SKM-1 (cell line): ENCODE measurements around the gene SGTA.

Source experiments
- DNase-seq: peaks from one replicate; lab custom pipeline; 2025; ENCODE audit not compliant: unreplicated experiment; lab: John Stamatoyannopoulos, UW

Gene SGTA

DNA sequence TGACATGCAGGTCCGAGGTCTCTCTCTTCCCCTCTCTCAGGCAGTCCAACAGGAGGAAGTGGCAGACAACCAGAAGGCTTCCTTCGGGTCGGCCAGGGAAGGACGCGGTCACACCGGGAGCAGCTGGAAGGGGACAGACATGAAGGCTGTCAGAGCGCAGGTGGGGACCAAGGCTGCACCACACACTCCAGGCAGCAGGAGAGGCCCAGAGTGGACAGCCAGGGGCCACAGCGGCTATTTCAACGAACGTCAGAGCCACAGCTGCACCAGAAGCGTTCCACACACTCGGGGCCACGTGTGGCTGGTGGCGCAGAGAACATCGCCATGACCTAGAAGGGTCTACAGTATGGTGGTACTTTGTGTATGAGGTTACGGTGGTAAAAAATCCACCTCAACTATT lies 27.3 kb downstream of the SGTA start:
- DNase-seq, result no peak

DNA sequence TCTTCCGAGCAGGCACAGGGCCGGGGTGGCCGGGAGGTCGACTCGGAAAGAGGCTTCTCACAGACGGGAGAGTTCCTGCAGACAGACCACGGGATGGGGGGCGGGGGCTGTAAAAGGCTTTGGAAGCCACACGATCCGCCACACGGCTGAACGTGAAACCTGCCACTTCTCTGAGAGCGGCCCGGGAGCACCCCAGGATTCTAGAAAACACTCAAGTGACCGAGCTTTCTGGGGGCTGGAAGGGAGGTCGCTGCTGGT lies 27.7 kb downstream of the SGTA start:
- DNase-seq, result no peak

DNA sequence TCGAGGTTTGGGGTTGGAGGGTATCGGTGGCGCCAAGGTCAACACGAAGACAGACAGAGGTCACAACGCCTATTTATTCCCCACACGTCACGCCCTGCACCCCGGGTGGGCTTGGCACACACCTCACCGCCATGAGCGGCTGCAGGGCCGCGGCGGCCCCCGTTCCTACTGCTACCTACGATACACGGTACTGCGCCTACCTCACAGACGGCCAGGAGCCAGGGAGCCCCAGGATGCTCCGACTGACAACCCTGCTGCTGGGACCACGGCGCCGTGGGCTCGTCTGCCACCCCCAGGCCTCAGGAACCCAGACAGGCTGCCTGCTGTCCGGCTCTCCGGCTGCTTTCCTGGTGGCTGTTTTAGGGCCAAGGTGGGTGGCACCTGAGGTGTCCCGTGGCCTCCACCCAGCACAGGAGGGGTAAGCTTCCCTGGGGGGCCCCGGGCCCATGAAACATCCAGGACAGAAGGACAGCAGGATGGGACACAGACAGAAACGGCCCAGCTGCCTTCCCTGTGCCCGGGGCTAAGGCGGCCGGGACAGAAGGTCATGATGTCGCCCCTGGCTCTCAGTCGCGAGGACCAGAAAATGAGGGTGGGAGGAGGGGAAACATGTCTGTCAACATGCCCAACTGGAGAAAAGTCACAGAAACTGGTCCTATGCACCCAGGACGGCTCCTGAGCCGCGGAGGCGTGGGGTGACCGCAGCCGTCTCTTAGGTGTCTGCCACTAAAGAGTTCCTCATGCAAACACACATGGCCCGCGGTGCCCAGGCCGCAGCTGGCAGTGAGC lies 28.2 kb downstream of the SGTA start:
- no peak for DNase-seq

DNA sequence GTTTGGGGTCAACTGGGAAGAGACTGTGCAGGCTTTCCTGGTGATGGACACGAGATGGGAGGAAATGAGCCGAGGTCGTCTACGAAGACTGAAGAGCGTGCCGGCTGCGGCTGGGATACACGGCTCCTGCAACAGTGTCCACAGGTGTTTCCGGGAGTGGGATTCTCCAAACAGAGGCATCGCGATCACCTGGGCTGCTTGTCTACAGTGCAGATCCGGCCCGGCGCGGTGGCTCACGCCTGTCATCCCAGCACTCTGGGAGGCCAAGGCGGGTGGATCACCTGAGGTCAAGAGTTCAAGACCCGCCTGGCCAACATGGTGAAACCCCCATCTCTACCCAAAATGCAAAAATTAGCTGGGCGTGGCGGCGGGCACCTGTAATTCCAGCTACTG lies 31.6 kb downstream of the SGTA start:
- DNase-seq, result no peak

DNA sequence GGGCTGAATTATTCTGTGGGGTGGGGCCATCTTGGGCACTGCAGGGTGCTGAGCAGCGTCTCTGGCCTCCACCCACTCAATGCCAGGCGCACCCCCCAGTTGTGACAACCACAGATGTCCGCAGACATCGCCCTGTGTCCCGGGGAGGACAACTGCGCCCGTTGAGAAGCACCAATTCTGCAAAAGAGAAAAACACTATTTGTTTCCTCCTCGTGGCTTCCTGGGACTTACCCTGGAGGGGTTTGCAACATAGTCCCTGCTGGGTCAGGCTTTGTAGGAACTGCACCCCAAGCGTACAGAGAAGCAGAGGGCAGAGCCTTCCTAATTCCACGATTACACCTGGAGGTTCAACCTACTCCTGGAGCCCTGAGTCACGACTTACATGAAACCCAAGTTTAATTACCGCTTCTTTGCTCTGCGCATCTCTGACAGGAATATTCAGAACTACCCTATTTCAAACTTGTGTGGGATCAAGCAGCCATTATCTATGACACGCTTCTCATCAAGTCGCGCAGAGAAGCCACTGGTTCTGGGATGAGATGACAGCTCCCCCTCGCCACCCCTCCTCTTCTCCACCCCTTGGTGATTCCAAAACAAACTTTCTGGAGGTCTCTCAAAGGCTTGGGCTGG lies 32.1 kb downstream of the SGTA start:
- no peak for DNase-seq

DNA sequence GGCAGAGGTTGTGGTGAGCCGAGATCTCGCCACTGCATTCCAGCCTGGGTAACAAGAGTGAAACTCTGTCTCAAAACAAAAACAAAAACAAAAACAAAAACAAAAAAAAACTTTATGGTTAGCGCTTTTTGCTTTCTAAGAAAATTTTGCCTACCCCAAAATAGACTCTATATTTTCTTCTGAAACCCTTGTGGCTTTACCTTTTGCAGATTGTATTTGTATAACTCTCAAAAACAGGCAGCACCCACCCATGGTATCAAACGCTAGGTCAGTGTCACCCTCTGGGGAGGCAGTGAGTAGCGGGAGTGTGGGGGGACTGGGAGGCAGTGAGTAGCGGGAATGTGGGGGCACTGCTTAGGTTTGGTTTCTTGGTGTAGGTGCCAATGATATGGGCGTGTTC lies 35.7 kb downstream of the SGTA start:
- no peak for DNase-seq

DNA sequence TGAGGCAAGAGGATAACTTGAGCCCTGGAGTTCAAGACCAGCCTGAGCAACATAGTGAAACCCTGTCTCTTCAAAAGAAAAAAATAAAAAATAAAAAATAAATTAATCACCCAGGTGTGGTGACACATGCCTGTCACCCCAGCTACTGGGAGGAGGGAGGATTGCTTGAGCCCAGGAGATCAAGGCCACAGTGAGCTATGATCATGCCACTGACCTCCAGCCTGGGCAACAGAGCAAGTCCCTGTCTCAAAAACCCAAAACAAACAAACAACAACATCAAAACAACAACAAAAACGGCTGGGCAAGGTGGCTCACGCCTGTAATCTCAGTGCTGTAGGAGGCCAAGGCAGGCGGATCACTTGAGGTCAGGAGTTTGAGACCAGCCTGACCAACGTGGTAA lies 39.0 kb downstream of the SGTA start:
- no peak for DNase-seq

DNA sequence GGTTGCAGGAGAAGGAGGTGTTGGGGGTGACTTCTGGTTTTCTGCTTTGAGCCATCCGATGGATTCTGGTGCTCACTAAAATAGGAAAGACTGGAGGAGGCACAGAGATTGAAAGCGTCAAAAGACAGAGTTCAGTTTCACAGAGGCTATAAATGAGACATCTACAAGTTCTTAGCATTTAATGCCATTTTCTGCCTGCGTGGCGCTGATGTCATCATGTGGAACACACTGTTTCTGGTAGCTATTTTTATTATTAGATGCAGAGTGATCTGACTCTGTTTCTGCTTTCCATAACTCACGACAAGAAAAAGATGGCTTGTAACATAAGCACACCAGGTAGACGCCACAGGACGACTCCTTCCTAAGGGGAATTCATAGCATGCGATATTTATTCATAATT lies 40.0 kb downstream of the SGTA start:
- no peak for DNase-seq

DNA sequence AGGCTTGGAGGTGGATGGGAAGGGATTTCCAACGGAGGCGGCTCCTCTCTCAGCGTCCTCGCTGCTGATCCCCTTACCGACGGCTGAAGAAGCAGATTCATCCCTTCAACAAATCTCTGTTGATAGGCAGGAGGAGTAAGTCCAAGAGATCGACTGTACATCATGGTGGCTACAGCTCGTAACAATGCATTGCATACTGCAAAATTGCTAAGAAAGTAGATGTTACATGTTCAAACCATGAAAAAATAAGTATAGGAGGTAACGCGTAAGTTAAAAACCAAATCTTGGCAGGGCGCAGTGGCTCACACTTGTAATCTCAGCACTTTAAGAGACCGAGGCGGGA lies 42.8 kb downstream of the SGTA start:
- no peak for DNase-seq

DNA sequence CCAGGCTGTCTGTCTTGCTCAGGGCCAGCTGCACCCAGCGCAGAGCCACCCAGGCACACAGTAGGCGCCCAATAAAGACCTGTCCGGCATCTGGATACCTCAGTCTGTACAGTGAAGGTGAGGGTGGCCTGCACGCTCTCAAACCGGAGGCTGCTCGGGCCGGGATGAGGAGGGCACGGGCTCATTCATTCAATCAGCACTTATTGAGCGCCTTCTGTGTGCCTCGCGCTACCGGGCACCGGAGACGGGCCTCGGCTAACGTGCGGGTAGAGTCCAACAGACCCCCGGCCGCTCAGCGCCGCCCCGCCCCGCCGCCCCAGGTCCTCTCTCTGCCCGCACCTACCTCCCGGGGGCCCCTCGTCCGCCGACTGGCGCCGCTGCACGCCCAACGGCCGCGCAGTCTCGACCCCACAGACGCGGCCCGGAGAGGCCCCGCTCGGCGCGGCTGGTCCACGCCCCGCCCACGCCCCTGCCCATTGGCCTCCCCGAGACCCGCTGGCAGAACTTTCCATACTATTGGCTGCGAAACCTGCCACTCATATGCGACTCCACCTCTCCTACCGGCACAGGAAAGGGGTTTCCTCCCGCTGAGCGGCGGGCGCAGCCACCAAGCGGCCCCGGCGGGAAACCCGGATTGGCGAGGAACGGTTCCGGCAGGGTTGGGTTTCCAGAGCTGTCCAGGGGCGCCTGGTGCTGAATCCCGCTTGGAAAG lies 43.3 kb downstream of the SGTA start, which contains the start of gene SLC39A3:
Gene SLC39A3 (minus strand): TSS at position 416 of the 712 bp plus-strand sequence. CDS start 2,760 bp downstream, outside the sequence.
- peak; percentile 84 for DNase-seq

DNA sequence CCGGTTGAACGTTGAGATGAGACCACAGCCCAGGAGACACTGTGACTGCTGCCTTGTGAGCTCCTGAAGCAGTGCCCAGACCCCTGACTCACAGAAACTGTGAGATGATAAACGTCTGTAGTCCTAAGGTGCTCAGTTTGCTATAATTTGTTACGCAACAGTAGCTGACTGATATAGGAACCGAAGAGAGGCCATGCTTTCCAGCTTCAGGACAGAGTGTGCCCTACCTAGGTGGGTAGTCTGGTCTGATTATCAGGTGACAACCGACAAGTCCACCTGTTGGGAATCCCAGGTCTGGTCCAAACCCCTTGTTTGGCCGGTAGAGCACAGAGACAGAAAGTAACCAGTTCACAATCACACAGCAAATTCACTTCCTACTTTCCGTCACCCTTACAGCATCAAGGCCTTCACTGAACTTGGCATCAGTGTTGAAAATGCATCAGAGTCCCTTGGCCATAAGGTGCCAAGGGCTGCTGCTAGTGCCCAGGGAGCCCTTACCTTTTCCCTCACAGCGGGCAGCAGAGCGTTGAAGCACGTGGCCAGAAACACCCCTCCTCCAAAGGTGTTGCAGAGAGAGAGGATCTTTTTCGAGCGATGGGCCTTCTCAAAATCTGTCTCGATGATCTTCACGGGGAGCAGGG lies 46.4 kb downstream of the SGTA start:
- DNase-seq, result no peak

DNA sequence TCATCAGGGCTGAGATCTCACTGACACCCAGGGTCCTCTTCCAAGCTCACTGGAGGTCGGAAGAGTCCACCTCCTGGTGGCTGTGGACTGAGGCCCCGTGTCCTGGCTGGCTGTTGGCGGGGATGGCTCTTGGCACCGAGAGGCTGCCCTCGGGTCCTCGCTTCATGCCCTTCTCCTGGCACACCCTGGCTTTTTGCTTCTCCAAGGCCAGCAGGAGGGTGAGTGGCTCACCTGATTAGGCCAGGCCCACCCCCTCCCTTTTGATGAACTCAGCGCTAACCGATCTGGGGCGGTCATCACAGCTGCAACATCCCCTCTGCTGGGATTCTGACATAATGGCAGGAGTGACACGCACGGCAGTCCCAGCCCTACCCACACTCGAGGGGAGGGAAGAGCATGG lies 47.7 kb downstream of the SGTA start:
- no peak for DNase-seq

DNA sequence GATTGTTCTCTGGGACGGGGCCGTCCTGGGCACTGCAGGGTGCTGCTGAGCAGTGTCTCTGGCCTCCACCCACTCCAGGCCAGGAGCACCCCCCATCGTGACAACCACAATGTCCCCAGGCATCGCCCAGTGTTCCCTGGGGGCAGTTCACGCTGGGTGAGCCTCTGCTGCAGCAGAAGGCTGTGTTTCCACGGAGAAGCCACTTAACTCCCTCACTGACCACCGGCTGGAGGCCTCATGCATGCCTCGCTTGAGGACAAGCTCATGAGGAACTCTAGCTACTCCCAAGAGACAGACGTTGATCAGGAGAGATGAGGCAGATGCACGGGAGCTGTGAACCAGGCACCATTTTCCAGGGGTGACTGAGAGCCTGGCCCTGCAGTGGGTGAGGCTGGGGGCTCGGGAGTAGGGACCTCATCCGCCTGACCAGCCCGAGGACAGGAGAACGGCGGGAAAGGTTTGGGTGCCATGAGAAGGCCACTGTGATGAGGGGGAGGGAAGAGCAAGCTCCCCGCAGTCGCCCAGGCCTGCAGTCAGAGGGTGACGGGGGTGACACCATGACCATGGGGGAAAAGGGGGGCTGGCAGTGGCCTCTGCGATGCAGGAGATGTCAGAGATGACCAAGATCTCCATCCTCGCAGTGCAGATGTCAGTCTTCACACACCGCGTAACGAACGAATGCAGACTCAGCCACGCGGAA lies 48.3 kb downstream of the SGTA start:
- no peak for DNase-seq

DNA sequence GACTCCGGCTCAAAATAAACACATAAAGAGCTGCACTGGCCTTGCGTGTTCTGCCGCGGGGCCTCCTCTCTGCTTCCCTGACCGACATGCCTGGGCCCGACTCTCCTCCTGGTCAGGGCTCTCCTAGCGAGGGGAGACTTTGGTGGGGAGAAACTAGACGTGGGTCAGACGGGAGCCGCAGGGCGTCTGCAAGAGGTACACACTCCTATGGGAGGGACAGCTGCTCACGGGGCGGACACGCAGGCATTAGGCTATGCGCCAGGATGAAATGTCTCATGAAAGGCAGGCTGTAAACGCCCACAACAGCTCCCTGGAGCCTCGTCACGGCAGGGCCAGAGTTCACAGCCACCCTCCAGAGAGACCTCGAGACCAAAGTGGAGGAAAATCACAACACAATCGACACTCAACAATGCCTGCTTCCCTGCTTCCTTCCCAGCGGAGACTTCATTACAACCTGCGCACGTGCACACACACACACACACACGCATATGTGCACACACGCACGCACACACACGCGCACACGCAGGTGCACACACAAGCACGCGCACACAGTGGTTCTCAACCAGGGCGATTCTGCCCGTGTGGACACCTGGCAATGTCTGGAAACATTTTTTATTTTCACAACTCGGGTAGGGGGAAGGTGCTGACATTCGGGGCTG lies 49.0 kb downstream of the SGTA start:
- no peak for DNase-seq

DNA sequence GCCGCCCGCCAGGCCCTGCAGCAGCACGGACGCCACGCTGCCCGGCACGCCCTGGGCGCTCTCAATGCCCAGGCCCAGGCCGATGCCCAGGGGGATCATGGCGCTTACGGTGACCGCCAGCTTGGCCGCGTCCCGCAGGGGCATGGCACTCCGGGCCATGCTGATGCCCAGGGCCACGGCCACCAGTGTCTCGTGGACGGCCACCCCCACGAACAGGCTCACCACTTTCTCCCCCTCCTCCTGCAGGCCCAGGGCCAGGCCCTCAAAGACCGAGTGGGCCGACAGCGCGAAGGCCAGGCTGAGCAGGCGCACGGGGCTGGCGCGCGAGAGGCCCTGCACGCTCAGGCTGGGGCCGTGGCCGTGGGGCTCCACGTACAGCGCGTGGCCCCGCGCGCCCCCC lies 50.2 kb downstream of the SGTA start:
- DNase-seq, result no peak

DNA sequence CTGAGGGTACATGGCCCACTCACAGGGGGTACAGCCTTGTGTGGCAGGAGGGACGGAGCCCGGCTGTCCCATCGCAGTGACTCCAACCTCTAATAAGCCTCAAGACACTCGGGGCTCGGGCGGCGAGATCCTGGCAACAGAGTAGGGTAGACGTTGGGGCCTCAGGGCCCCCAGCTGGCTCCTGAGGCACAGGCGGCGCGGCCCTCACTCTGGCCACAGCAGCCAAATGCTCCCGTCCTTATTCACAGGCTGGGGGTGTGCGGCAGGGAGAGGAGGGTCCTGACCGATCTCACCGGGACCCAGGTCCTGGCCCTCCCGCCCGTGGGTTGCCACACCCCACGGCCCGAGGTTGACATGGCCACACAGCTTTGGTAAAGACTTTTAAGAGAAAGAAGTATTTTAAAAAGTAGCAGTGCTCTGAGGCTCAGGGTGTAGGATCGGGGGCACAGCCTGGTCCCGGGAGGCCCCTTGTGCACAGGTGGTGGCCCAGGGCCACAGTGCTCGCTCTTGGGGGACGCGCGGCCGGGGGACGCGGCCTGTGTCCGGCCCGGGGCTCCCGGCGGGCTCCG lies 50.8 kb downstream of the SGTA start:
- DNase-seq, result no peak

DNA sequence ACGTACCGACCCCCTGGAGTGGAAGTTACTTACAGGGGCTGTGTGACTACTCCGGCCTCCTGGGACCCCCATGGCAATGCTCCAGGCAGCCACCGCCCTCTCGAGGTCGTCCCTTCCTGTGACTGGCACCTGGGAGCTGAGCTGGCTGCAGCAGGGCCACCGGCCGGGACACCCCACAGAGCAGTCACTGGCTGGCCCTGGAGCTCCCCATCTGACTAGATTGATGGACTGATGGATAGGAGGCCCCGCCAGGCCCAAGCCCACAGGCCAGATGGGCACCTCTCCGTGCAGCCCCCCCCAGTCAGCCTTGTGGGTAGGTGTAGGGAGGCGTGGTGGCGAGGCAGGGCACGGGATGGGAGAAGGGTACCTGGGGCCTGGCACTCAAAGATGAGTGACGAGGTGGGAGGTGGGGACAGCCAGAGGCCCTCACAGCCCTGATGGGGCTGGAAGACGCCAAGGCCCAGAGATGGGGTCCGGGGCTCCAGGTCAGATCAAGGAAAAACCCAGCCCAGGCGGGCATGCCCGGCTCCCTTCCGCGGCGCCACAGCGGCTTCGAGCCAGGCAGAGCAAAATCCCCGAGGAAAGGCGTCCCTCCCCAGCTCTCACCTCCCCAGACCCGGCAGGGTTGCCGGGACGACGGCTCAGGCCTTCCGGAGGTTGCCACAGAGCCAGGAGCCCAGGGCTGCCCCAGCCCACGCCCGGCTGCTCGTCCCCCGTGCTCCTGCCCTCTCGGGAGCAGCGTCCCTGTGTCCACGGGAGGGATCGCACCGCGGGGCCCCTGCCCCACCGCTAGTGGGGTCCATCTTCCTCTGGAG lies 51.7 kb downstream of the SGTA start:
- DNase-seq, result no peak

DNA sequence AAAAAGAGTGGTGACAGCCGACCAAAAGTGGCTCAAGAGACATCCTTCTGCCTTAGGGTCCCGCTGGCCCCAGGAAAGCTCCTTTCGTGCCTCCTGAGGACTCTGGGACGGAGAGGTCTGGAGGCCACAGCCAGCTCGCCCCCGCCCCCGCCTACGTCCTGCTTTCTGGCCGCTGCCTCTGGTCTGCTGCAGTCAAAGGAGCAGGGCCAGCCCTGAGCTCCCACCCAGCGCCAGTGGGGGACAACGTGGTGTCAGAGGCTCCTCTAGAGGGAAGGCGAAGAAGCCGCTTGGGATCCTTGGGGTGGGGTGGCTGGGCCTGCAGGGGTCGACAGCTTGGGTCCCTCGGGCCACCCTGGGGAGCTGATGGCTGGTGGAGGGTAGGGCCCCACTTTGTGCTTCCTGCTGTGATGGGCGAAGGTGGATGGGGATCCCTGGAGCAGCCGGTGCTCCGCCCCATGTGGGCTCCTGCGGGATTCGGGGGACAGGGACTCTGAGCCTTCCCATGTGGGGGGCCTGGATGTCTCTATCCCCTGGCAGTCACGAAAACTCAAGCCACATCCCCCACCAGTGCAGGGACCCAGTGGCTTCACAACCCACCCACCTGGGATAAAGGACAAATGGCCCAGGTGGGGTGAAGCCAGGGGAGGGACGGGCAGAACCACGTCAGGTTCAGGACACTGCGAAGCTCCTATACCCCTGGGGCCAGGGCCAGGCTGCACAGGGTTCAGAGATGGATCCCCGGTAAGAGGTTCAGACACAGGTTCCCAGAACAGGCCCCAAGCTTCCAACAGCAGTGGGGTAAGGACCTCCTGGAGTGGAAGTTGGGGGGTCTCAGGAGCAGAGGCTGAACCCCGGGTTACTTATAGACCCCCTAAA lies 52.9 kb downstream of the SGTA start:
- DNase-seq, result no peak
